Measurements from ENCODE around the gene AGAP2.
"Not testable (repeated sequence)": the region's sequence is repeated elsewhere in the genome, so short reads cannot be mapped to it uniquely, and the experiment has no call there.

The AGAP2 gene

DNA sequence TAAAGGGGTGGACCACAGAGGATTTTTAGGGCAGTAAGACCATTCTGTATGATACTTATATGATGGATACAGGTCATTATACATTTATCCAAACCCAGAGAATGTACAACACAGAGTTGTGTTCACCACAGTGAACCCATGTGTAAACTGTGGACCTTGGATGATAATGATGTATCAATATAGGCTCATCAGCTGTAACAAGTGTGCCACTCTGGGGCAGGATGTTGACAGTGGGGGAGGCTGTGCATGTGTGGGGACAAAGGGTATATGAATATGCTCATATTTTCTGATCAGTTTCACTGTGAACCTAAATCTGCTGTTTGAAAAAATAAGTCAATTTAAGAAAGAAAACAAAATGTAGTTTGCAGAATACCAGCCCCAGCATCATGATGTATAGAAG, 58.8 kb downstream of the AGAP2 start (continued):
- TF ChIP-seq GLIS2 (tag by site-specific recombination; IDR thresholded peaks at IDR 0.05) (no peak), ZNF621 (tag by site-specific recombination; IDR thresholded peaks at IDR 0.05) (no peak), ZNF138 (tag by site-specific recombination; IDR thresholded peaks at IDR 0.05; ENCODE audit: borderline replicate concordance) (no peak), KLF10 (tag by site-specific recombination; IDR thresholded peaks at IDR 0.05) (no peak)
- TF ChIP-seq, protein P1, sequence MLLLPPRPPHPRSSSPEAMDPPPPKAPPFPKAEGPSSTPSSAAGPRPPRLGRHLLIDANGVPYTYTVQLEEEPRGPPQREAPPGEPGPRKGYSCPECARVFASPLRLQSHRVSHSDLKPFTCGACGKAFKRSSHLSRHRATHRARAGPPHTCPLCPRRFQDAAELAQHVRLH (tag by site-specific recombination; IDR thresholded peaks at IDR 0.05) = no peak

DNA sequence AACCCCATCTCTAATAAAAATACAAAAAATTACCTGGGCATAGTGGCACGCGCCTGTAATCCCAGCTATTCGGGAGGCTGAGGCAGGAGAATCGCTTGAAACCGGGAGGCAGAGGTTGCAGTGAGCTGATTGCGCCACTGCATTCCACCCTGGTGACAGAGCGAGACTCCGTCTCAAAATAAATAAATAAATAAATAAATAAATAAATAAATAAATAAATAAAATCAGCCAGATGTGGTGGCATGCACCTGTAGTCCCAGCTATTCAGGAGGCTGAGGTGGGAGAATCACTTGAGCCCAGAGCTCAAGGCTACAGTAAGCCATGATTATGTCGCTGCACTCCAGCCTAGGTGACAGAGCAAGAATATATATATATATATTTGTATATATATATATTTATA, 60.6 kb downstream of the AGAP2 start:
- H3K36me3 ChIP-seq (ENCODE audit: control insufficient read depth in 2 of 2, insufficient read depth in 1 of 2, low read length in 2 of 2); POLR2A ChIA-PET; H3K4me3 ChIP-seq (ENCODE audit: low read depth, low read length); H3K4me1 ChIP-seq (ENCODE audit: control insufficient read depth, insufficient read depth, low read length); H3K9me3 ChIP-seq (ENCODE audit: control insufficient read depth, insufficient read depth, low read depth, low read length); H3K27ac ChIP-seq (ENCODE audit: extremely low read depth, low read depth, low read length): not testable (repeated sequence)
- TF ChIP-seq ZNF266 (tag by site-specific recombination; IDR thresholded peaks at IDR 0.05; ENCODE audit: low read depth) (0 out of 2 replicates have a peak, but pooled peaks have one; percentile 27), ZNF426 (tag by site-specific recombination; IDR thresholded peaks at IDR 0.05) (peak; percentile 73), ZBTB21 (tag by site-specific recombination; IDR thresholded peaks at IDR 0.05) (0 out of 2 replicates have a peak, but pooled peaks have one; percentile 15), ZNF654 (tag by site-specific recombination; IDR thresholded peaks at IDR 0.05; ENCODE audit: low read depth) (peak; percentile 27), ZNF555 (tag by site-specific recombination; conservative IDR thresholded peaks at IDR 0.05) (peak; percentile 70), GLI2 (tag by site-specific recombination; IDR thresholded peaks at IDR 0.05; ENCODE audit: borderline replicate concordance, low read depth) (peak; percentile 30; the same call in 1 of the 2 replicates), ZBTB8A (tag by site-specific recombination; IDR thresholded peaks at IDR 0.05) (peak; percentile 41; the same call in 1 of the 2 replicates), ZNF623 (tag by site-specific recombination; IDR thresholded peaks at IDR 0.05) (peak; percentile 67), ZNF558 (tag by site-specific recombination; IDR thresholded peaks at IDR 0.05) (0 out of 2 replicates have a peak, but pooled peaks have one; percentile 49), ZNF433 (tag by site-specific recombination; IDR thresholded peaks at IDR 0.05; ENCODE audit: low read depth) (peak; percentile 53; the same call in 1 of the 2 replicates), ZNF394 (tag by site-specific recombination; IDR thresholded peaks at IDR 0.05; ENCODE audit: borderline replicate concordance) (peak; percentile 84; the same call in 1 of the 2 replicates), ZNF664 (tag by site-specific recombination; IDR thresholded peaks at IDR 0.05) (0 out of 2 replicates have a peak, but pooled peaks have one; percentile 32), ZNF140 (tag by site-specific recombination; IDR thresholded peaks at IDR 0.05) (peak; percentile 67; the same call in 1 of the 2 replicates)
- TF ChIP-seq, protein P2, sequence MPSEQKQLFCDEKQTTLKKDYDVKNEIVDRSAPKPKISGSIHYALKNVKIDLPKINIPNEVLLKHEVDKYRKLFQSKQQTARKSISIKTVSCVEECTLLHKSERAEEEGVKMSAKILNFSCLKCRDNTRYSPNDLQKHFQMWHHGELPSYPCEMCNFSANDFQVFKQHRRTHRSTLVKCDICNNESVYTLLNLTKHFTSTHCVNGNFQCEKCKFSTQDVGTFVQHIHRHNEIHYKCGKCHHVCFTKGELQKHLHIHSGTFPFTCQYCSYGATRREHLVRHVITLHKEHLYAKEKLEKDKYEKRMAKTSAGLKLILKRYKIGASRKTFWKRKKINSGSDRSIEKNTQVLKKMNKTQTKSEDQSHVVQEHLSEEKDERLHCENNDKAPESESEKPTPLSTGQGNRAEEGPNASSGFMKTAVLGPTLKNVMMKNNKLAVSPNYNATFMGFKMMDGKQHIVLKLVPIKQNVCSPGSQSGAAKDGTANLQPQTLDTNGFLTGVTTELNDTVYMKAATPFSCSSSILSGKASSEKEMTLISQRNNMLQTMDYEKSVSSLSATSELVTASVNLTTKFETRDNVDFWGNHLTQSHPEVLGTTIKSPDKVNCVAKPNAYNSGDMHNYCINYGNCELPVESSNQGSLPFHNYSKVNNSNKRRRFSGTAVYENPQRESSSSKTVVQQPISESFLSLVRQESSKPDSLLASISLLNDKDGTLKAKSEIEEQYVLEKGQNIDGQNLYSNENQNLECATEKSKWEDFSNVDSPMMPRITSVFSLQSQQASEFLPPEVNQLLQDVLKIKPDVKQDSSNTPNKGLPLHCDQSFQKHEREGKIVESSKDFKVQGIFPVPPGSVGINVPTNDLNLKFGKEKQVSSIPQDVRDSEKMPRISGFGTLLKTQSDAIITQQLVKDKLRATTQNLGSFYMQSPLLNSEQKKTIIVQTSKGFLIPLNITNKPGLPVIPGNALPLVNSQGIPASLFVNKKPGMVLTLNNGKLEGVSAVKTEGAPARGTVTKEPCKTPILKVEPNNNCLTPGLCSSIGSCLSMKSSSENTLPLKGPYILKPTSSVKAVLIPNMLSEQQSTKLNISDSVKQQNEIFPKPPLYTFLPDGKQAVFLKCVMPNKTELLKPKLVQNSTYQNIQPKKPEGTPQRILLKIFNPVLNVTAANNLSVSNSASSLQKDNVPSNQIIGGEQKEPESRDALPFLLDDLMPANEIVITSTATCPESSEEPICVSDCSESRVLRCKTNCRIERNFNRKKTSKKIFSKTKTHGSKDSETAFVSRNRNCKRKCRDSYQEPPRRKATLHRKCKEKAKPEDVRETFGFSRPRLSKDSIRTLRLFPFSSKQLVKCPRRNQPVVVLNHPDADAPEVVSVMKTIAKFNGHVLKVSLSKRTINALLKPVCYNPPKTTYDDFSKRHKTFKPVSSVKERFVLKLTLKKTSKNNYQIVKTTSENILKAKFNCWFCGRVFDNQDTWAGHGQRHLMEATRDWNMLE (tag by site-specific recombination; conservative IDR thresholded peaks at IDR 0.05; ENCODE audit: low read depth) = peak; percentile 85
- TF ChIP-seq, protein P3, sequence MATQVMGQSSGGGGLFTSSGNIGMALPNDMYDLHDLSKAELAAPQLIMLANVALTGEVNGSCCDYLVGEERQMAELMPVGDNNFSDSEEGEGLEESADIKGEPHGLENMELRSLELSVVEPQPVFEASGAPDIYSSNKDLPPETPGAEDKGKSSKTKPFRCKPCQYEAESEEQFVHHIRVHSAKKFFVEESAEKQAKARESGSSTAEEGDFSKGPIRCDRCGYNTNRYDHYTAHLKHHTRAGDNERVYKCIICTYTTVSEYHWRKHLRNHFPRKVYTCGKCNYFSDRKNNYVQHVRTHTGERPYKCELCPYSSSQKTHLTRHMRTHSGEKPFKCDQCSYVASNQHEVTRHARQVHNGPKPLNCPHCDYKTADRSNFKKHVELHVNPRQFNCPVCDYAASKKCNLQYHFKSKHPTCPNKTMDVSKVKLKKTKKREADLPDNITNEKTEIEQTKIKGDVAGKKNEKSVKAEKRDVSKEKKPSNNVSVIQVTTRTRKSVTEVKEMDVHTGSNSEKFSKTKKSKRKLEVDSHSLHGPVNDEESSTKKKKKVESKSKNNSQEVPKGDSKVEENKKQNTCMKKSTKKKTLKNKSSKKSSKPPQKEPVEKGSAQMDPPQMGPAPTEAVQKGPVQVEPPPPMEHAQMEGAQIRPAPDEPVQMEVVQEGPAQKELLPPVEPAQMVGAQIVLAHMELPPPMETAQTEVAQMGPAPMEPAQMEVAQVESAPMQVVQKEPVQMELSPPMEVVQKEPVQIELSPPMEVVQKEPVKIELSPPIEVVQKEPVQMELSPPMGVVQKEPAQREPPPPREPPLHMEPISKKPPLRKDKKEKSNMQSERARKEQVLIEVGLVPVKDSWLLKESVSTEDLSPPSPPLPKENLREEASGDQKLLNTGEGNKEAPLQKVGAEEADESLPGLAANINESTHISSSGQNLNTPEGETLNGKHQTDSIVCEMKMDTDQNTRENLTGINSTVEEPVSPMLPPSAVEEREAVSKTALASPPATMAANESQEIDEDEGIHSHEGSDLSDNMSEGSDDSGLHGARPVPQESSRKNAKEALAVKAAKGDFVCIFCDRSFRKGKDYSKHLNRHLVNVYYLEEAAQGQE (tag by site-specific recombination; IDR thresholded peaks at IDR 0.05) = peak; percentile 51
- TF ChIP-seq, protein P4, sequence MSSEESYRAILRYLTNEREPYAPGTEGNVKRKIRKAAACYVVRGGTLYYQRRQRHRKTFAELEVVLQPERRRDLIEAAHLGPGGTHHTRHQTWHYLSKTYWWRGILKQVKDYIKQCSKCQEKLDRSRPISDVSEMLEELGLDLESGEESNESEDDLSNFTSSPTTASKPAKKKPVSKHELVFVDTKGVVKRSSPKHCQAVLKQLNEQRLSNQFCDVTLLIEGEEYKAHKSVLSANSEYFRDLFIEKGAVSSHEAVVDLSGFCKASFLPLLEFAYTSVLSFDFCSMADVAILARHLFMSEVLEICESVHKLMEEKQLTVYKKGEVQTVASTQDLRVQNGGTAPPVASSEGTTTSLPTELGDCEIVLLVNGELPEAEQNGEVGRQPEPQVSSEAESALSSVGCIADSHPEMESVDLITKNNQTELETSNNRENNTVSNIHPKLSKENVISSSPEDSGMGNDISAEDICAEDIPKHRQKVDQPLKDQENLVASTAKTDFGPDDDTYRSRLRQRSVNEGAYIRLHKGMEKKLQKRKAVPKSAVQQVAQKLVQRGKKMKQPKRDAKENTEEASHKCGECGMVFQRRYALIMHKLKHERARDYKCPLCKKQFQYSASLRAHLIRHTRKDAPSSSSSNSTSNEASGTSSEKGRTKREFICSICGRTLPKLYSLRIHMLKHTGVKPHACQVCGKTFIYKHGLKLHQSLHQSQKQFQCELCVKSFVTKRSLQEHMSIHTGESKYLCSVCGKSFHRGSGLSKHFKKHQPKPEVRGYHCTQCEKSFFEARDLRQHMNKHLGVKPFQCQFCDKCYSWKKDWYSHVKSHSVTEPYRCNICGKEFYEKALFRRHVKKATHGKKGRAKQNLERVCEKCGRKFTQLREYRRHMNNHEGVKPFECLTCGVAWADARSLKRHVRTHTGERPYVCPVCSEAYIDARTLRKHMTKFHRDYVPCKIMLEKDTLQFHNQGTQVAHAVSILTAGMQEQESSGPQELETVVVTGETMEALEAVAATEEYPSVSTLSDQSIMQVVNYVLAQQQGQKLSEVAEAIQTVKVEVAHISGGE (tag by site-specific recombination; conservative IDR thresholded peaks at IDR 0.05; ENCODE audit: low read depth) = peak; percentile 76
- CTCF ChIA-PET = interaction anchor here (0.6 to 1.0 kb wide), 2 partner anchors 45 to 58 kb away, joined by 4 read pairs; partner anchors contain the start of gene B4GALNT1
